GM19193 (cell line): ENCODE data around the gene PYGB.

Experiments used
- POLR2A ChIP-seq: IDR thresholded peaks from 4 replicates; pipeline ENCODE4 v1.6.1; 2011; ENCODE audit not compliant: insufficient read depth, insufficient read length; ENCODE audit errors: extremely low read depth

The PYGB gene

DNA sequence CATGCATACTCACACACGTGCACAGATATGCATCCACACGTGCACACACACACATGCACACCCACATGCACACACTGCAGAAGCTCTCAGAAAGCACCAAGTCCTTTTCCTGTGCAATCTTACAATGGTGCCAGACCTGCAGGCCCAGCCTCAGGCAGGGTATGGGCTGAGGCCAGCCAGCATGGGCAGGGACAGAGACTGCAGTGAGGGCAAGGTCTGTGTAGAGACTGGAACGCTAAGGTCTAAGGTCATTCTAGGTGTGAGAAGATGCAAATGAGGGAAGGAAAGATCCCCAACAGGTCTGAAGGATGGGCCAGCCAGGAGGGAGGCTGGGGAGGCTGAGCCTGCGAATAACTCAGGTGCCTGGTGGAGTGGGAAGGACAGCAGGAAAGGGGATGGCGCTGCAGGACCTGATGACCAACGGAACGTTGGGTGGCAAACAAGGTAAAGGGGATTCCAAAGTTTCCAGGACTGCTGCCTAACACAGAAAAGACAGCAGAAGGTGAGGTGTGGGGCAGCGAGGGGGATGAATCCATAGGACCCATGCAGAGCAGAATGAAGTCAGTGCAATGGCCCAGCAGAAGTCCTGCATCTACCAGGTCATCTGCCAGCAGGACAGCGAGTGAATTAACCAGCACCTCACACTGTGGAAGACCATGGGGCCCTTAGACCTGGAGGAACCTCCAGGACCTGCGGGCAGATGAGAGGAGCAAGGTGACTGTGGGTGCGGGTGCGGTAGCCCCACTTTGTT lies 75.8 kb downstream of the PYGB start:
- TF ChIP-seq POLR2A, result no peak

- TF ChIP-seq POLR2A, result no peak
Observed at GRCh38 chr20:25324412-25324811, 76.5 kb downstream of the PYGB start.

GRCh38 chr20:25325073-25325472 lies 77.2 kb downstream of the PYGB start:
- TF ChIP-seq POLR2A, result no peak

DNA sequence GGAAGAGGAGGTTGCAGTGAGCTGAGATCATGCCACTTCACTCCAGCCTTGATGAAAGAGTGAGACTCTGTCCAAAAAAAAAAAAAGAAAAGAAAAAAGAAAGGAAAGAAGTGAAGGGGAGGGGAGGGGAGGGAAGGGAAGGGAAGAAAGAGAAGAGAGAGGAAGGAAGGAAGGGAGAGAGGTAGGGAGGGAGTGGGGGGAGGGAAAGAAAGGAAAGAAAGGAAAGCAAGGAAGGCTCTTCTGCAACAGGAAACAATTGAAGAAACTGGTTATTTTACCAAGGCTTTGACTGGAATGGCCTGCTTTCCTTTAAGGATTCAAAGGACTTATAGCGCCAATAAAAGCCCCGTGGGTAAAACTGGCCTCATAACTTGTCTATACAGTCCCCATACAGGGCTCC lies 78.1 kb downstream of the PYGB start:
- TF ChIP-seq POLR2A, result no peak

DNA sequence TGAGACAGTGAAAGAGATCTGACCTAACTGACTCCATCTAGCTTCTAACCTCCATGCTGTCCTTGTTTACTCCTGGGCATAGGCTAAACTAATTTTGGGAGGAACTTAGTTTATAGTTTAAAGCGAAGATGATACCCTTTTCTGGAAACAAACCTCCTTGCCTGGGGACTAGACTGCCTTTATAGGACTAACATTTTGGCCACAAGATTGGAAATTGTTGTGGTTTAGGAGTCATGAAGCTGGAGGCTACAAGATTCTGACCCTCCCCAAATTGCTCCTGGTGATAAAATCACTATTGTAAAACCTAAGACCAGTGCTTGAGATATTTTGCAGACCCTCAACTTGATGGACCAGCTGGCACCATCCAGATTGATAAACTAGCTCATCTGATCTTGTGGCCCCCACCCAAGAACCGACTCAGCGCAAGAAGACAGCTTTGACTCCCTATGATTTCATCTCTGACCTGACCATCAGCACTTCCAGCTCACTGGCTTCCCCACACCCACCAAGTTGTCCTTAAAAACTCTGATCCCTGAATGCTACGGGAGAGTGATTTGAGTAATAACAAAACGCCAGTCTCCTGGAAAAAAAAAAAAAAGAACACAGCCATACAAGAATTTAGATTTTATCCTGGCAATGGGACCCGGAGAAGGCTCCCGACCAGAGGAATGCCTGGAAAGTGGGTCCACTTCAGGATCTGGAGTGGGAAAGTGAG lies 79.8 kb downstream of the PYGB start:
- no peak for TF ChIP-seq POLR2A

- TF ChIP-seq POLR2A, result no peak
Observed at GRCh38 chr20:25328954-25329498, 81.1 kb downstream of the PYGB start.

GRCh38 chr20:25336561-25337422 lies 88.9 kb downstream of the PYGB start:
- TF ChIP-seq POLR2A, result no peak

GRCh38 chr20:25338112-25339023 lies 90.5 kb downstream of the PYGB start:
- TF ChIP-seq POLR2A, result no peak

- TF ChIP-seq POLR2A, result no peak
Observed at GRCh38 chr20:25339608-25340007, 91.7 kb downstream of the PYGB start.

DNA sequence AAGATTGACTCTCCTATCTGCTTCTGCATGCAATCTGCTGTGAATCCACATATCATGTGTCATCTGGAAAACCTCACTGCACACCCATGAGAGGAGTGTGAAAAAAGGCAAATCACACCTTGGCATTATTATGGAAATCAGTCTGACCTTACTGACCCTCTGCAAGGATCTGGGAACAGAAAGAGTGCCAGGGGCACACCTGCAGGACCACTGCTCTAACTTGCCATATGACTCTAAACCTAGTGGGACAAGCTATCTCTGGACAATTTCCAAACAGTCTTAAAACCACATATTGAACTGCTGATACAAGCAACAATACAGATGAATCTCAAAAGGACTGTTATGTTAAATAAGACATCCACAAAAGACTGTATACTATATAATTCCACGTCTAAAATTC lies 92.5 kb downstream of the PYGB start:
- no peak for TF ChIP-seq POLR2A

GRCh38 chr20:25341716-25342680 lies 94.1 kb downstream of the PYGB start:
- no peak for TF ChIP-seq POLR2A

GRCh38 chr20:25344634-25345033 lies 96.7 kb downstream of the PYGB start:
- no peak for TF ChIP-seq POLR2A

DNA sequence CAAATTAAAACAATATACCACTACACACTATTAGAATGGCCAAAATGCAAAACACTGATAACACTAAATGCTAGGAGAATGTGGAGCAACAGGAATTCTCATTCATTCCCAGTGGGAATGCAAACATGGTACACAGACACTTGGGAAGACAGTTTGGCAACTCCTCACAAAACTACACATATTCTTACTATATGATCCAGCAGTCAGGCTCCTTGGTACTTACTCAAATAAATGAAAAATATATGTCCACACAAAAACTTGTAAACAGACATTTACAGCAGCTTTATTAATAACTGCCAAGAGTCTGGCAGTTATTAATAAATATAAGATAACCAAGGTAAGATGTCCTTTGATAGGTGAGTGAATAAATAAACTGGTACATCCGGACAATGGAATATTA lies 97.8 kb downstream of the PYGB start:
- TF ChIP-seq POLR2A, result no peak
